ENCODE data around the gene CLIP2.

CLIP2 gene

DNA sequence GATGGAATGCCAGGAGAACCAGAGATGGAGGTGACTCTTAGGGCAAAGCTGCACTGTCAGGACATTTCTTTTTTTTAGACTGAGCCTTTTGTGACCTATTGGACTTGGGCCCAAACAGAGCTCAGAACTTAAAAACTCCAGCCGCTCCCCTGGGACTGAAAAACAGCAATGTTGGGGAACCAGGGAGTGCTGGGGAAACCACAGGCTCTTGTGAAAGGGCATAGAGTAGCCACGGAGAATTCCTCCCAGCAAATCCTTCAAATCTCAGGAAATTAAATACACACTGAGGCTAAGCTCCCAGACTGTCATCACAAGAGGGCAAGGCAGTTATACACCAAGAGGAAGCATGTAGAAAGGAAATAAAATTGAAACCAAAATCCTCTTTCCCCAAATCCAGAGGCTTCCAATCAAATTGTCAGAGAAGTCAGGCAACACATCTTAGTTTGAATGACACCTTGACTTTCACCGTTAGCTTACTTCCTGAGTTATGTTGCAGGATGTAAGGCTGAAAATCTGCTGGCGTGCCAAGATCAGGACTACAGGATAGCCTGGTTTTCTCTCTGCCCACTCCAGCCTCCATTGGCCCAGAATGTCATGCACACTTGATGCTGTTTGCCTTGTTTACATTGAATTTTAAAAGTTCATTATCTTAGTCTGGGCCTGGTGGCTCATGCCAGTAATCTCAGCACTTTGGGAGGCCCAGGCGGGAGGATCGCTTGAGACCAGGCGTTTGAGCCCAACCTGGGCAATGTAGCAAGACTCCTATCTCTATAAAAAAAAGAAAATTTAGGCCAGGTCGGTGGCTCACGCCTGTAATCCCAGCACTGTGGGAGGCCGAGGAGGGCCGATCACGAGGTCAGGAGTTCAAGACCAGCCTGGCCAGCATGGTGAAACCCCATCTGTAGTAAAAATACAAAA, 32.5 kb upstream of the CLIP2 start:
- H3K4me3 ChIP-seq (ENCODE audit: low read depth, low read length) = no peak overlapping the region; the same call in 1 of the 2 replicates
- POLR2A ChIA-PET = interaction anchor here (1.1 kb wide), 1 partner anchor 22 kb away, joined by 3 read pairs; no protein-coding TSS in a partner anchor
- DNase-seq (ENCODE audit: low read depth, low spot score) = peak; percentile 88
- CTCF ChIA-PET = interaction anchor here (0.7 to 1.5 kb wide), 4 partner anchors 28 to 144 kb away, joined by 3 to 5 read pairs (median 4); no protein-coding TSS in a partner anchor
- TF ChIP-seq, protein P1, sequence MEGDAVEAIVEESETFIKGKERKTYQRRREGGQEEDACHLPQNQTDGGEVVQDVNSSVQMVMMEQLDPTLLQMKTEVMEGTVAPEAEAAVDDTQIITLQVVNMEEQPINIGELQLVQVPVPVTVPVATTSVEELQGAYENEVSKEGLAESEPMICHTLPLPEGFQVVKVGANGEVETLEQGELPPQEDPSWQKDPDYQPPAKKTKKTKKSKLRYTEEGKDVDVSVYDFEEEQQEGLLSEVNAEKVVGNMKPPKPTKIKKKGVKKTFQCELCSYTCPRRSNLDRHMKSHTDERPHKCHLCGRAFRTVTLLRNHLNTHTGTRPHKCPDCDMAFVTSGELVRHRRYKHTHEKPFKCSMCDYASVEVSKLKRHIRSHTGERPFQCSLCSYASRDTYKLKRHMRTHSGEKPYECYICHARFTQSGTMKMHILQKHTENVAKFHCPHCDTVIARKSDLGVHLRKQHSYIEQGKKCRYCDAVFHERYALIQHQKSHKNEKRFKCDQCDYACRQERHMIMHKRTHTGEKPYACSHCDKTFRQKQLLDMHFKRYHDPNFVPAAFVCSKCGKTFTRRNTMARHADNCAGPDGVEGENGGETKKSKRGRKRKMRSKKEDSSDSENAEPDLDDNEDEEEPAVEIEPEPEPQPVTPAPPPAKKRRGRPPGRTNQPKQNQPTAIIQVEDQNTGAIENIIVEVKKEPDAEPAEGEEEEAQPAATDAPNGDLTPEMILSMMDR (IDR thresholded peaks at IDR 0.05; ENCODE audit: insufficient read depth, low read length, missing control alignments) = no peak

DNA sequence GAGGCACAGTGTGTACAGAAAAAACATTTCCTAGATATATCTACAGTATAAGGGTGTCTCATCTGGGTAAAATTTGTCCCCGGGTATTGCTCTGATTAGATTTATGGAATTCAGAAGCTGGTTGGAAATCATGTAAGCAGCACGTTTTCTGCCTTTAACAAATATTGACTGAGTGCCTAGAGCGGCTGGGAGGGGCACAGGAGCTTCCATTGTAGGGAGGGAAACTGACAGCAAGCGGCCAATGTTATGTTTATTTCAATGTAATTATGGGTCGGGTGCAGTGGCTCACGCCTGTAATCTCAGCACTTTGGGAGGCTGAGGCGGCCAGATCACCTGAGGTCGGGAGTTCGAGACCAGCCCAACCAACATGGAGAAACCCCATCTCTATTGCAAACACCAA, 30.6 kb upstream of the CLIP2 start:
- ChIA-PET POLR2A (no interaction called here), CTCF (interaction anchor here (1.1 to 1.2 kb wide), 2 partner anchors 52 to 142 kb away, joined by 4 read pairs; no protein-coding TSS in a partner anchor)
- no peak for DNase-seq (ENCODE audit: low read depth, low spot score)
- no peak overlapping the region for H3K4me3 ChIP-seq (ENCODE audit: low read depth, low read length)
- TF ChIP-seq, protein P1 (IDR thresholded peaks at IDR 0.05; ENCODE audit: insufficient read depth, low read length, missing control alignments) = no peak

DNA sequence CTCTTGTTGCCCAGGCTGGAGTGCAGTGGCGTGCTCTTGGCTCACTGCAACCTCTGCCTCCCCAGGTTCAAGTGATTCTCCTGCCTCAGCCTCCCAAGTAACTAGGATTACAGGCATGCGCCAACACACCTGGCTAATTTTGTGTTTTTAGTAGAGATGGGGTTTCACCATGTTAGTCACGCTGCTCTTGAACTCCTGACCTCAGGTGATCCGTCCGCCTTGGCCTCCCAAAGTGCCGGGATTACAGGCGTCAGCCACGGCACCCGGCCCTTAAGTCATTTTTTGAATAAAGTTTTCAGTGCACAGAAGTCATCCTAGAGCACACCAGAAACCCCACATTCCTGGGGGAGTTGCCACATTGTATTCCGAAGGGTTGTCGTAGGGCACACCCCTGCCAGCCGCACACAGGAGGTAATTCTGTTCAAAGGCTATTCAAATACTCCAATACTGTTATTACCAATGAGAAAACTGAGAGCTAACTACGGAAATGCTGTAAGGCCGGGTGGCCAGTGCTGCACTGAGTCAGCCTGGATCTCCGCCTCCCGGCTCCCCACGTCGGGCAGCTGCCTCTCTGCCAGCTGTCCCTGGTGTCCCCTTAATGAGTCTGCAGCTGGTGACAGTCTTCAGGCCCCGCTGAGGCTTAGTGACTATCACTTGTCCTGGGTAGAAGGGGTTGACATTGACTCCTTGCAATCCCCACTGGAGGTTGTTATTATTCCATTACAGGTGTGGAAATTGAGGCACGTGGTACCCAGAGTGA, 26.4 kb upstream of the CLIP2 start:
- no peak for DNase-seq (ENCODE audit: low read depth, low spot score)

DNA sequence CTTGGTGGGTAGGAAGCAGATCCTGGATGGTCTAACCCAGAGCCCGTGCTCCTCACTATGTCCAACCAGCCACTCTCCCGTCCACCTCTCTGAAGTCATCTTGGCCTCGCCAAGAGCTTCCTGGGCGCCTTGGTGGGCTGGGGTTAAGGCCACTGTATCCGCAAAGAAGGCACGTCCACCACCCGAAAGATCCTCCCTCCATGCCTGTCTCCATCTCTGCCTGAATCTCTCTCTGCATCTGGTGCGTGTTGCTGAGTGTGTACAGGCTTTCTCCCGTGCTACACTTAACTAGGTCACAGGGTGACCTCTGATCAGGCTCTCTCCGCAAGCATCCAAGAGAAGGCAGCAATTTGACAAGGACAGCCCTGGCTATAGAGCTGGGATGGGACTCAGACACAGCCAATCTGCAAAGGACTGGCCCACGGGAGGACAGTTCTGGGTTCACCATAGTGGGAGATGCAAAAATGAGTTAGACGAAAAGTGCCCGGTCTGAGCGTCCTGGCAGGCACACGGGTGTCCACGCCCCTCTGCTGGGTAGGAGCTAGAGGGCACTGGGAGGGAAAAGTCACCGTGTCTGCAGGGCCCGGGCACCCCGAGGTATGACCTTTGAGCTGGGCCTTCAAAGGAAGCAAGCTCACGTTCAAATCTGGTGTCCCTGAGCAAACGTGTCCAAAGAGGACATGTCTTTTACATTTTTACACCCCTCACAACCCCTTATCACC, 25.6 kb upstream of the CLIP2 start:
- TF ChIP-seq, protein P1 (IDR thresholded peaks at IDR 0.05; ENCODE audit: insufficient read depth, low read length, missing control alignments) = no peak
- DNase-seq (ENCODE audit: low read depth, low spot score) = no peak
- H3K4me3 ChIP-seq (ENCODE audit: low read depth, low read length) = no peak overlapping the region
- ChIA-PET POLR2A (no interaction called here), CTCF (interaction anchor here (0.9 to 2.0 kb wide), 4 partner anchors 12 to 138 kb away, joined by 3 to 7 read pairs (median 3); no protein-coding TSS in a partner anchor)

More for the DNA sequence above, 26.4 kb upstream of the CLIP2 start:
- H3K4me3 ChIP-seq (ENCODE audit: low read depth, low read length) = no peak overlapping the region
- POLR2A ChIA-PET = no interaction called here
- TF ChIP-seq, protein P1 (IDR thresholded peaks at IDR 0.05; ENCODE audit: insufficient read depth, low read length, missing control alignments) = no peak
- CTCF ChIA-PET = interaction anchor here (1.0 to 2.0 kb wide), 2 partner anchors 12 to 138 kb away, joined by 3 to 7 read pairs; no protein-coding TSS in a partner anchor

DNA sequence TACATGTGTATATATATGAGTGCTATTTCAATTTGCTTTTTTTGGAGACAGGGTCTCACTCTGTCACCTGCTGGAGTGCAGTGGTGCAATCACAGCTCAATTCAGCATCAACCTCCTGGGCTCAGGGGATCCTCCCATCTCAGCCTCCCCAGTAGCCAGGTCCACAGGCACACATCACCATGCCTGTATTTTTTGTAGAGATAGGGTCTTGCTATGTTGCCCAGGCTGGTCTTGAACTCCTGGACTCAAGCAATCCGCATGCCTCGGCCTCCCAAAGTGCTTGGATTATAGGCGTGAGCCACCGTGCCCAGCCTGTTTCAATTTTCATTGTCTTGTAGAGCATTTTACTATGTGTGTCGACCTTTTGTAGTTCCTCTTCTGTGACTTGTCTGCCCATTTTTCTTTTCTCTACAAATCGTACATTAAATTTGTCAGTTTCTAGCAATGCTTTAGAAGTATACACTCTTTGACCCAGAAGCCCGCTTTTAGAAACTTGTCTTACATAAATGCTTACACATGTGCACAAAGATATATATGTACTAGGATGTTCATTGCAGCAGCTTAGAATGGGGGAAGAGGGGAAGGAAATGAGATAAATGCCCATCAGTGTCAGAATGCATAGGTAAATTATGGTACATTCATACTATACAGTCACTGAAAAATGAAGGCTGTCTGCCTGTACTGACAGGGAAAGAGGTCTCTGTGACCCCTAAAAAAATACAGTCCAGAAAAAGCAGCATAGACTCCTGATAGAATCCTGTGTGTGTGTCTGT, 22.8 kb upstream of the CLIP2 start:
- TF ChIP-seq, protein P1 (IDR thresholded peaks at IDR 0.05; ENCODE audit: insufficient read depth, low read length, missing control alignments) = no peak
- no peak for DNase-seq (ENCODE audit: low read depth, low spot score)
- no peak overlapping the region for H3K4me3 ChIP-seq (ENCODE audit: low read depth, low read length)
- ChIA-PET POLR2A (interaction anchor here (1.0 kb wide), 1 partner anchor 13 kb away, joined by 4 read pairs; no protein-coding TSS in a partner anchor), CTCF (interaction anchor here (0.7 to 1.3 kb wide), 3 partner anchors 60 to 135 kb away, joined by 3 read pairs; no protein-coding TSS in a partner anchor)

Measured in AG04449 (cell line).